22Rv1 (cell line): ENCODE data around the gene PFDN2.

Source experiments
- CTCF ChIP-seq: fragments of 450-650 bp; IDR thresholded peaks from 2 replicates; pipeline ENCODE4 v1.5.1; 2017; ENCODE audit warnings: mild to moderate bottlenecking
- ZFX ChIP-seq: fragments of 450-650 bp; IDR thresholded peaks from 2 replicates; pipeline ENCODE4 v1.6.1; 2017; ENCODE audit warnings: antibody characterized with exemption, borderline replicate concordance

GRCh38 chr1:161159087-161159912 lies 41.5 kb upstream of the PFDN2 start, which contains the start of gene USP21:
- peak; percentile 56 for TF ChIP-seq CTCF
- no peak for TF ChIP-seq ZFX
